ENCODE data around the gene ATP2C2. TPM values are rescaled to one million over a fixed set of nuclear protein-coding genes. Genes with fewer than 3 reads are reported as not detected.

Gene ATP2C2
- total and polyA plus RNA-seq, 2 donors (not counting 1 experiment from before 2014, with no cell fraction given) = not detected

DNA sequence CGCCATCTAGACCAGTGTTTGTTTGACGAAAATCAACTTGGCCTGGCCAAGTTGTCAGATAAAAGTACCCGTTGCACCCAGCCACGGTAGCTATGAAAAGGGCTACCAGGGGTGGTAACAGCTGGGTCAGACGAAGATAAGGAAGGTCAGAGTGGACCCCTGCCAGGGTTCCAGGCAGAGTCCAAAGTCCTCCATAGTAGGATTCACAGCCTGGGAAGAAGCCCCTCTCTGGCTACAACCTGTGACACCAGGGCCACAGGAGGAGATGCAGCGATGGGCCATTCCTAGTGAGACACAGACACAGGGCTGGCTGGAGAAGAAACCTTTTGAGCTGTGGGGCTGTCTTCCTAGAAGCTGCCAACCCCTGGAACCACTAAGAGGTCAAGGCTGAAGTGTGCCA lies 96.8 kb downstream of the ATP2C2 start:
- Histone ChIP-seq H3K27me3 (ENCODE audit: control insufficient read depth, insufficient read depth, low read length) (no peaks in the 10 kb centered on the region), H3K79me2 (ENCODE audit: control insufficient read depth, insufficient read depth, low read length) (no peaks in the 10 kb centered on the region), H3K4me2 (ENCODE audit: extremely low read depth, insufficient read depth, low read length) (no peak overlapping the region), H3K36me3 (ENCODE audit: control insufficient read depth, insufficient read depth, low read length) (peaks cover 19% of the 10 kb centered on the region), H3K27ac (ENCODE audit: insufficient read depth, low read length) (no peak overlapping the region), H3K4me3 (replicated peaks in 1 of 4; ENCODE audit: control extremely low read depth in 1 of 4, insufficient read depth in 1 of 4, low read depth in 3 of 4, low read length in 4 of 4) (no peak overlapping the region), H3K4me1 (ENCODE audit: control insufficient read depth, extremely low read depth, insufficient read depth, low read length) (no peaks in the 10 kb centered on the region), H2AFZ (ENCODE audit: low read length) (no peak overlapping the region), H4K20me1 (ENCODE audit: control insufficient read depth, extremely low read depth, insufficient read depth, low read length) (no peaks in the 10 kb centered on the region), H3K9ac (ENCODE audit: insufficient read depth, low read length) (no peak overlapping the region), H3K9me3 (ENCODE audit: control insufficient read depth, insufficient read depth, low read depth, low read length) (no peaks in the 10 kb centered on the region)
- TF ChIP-seq EZH2 (IDR thresholded peaks at IDR 0.05; ENCODE audit: low read length, missing control alignments) (no peak), CTCF (conservative IDR thresholded peaks at IDR 0.05 in 1 of 2, IDR thresholded peaks at IDR 0.05 in 1 of 2; ENCODE audit: low read depth in 1 of 2, low read length in 2 of 2) (no peak)
- no peak for DNase-seq (ENCODE audit: low read depth in 2 of 2)

DNA sequence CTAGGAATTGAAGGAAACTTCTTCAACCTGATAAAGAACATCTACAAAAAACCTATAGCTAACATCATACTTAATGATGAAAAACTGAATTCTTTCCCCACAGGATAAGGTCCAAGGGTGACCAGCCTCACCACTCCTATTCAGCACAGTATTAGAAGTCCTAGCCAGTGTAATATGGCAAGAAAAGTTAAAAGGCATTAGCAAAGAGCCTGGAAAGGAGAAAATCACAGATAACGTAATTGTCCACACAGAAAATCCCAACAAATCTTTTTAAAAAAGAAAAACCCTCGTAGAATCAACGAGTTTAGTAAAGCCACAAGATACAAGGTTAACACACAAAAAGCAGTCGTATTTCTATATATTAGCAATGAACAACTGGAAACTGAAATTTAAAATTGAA lies 98.4 kb downstream of the ATP2C2 start:
- no peaks in the 10 kb centered on the region for H3K79me2 ChIP-seq (ENCODE audit: control insufficient read depth, insufficient read depth, low read length)
- peaks cover 12% of the 10 kb centered on the region for H3K36me3 ChIP-seq (ENCODE audit: control insufficient read depth, insufficient read depth, low read length)
- no peak overlapping the region for H3K27ac ChIP-seq (ENCODE audit: insufficient read depth, low read length)
- TF ChIP-seq CTCF (conservative IDR thresholded peaks at IDR 0.05 in 1 of 2, IDR thresholded peaks at IDR 0.05 in 1 of 2; ENCODE audit: low read depth in 1 of 2, low read length in 2 of 2) (no peak), EZH2 (IDR thresholded peaks at IDR 0.05; ENCODE audit: low read length, missing control alignments) (no peak)
- no peaks in the 10 kb centered on the region for H3K9me3 ChIP-seq (ENCODE audit: control insufficient read depth, insufficient read depth, low read depth, low read length)
- no peak overlapping the region for H3K4me2 ChIP-seq (ENCODE audit: extremely low read depth, insufficient read depth, low read length)
- H4K20me1 ChIP-seq (ENCODE audit: control insufficient read depth, extremely low read depth, insufficient read depth, low read length) = no peaks in the 10 kb centered on the region
- H3K4me1 ChIP-seq (ENCODE audit: control insufficient read depth, extremely low read depth, insufficient read depth, low read length) = no peaks in the 10 kb centered on the region
- no peaks in the 10 kb centered on the region for H3K27me3 ChIP-seq (ENCODE audit: control insufficient read depth, insufficient read depth, low read length)
- H3K9ac ChIP-seq (ENCODE audit: insufficient read depth, low read length) = no peak overlapping the region
- no peak overlapping the region for H3K4me3 ChIP-seq (replicated peaks in 1 of 4; ENCODE audit: control extremely low read depth in 1 of 4, insufficient read depth in 1 of 4, low read depth in 3 of 4, low read length in 4 of 4)
- DNase-seq (ENCODE audit: low read depth in 2 of 2) = no peak
- no peak overlapping the region for H2AFZ ChIP-seq (ENCODE audit: low read length)

DNA sequence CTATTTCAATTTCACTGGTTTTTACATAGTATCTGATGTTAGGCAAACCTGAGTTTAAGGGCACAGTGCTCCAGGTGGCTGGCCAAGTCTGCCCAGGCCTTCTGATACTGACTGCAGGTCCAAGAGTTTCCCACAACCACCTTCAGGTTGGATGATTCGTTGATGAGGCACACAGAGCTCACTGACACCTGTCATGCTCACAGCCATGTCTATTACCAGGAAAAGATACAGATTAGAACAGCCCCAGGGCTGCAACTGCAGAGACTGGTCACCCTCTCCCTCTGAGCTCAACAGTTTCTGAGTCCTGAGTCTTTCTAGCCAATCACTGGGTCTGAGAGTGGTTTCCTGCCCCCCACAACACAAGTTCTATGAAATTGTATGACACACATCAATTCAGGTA lies 98.9 kb downstream of the ATP2C2 start:
- Histone ChIP-seq H3K36me3 (ENCODE audit: control insufficient read depth, insufficient read depth, low read length) (peaks cover 9% of the 10 kb centered on the region), H4K20me1 (ENCODE audit: control insufficient read depth, extremely low read depth, insufficient read depth, low read length) (no peaks in the 10 kb centered on the region), H3K27ac (ENCODE audit: insufficient read depth, low read length) (no peak overlapping the region), H3K27me3 (ENCODE audit: control insufficient read depth, insufficient read depth, low read length) (no peaks in the 10 kb centered on the region), H2AFZ (ENCODE audit: low read length) (no peak overlapping the region), H3K79me2 (ENCODE audit: control insufficient read depth, insufficient read depth, low read length) (no peaks in the 10 kb centered on the region), H3K4me1 (ENCODE audit: control insufficient read depth, extremely low read depth, insufficient read depth, low read length) (no peaks in the 10 kb centered on the region), H3K9me3 (ENCODE audit: control insufficient read depth, insufficient read depth, low read depth, low read length) (no peaks in the 10 kb centered on the region), H3K4me3 (replicated peaks in 1 of 4; ENCODE audit: control extremely low read depth in 1 of 4, insufficient read depth in 1 of 4, low read depth in 3 of 4, low read length in 4 of 4) (no peak overlapping the region), H3K9ac (ENCODE audit: insufficient read depth, low read length) (no peak overlapping the region), H3K4me2 (ENCODE audit: extremely low read depth, insufficient read depth, low read length) (no peak overlapping the region)
- no peak for DNase-seq (ENCODE audit: low read depth in 2 of 2)
- no peak for TF ChIP-seq CTCF (conservative IDR thresholded peaks at IDR 0.05 in 1 of 2, IDR thresholded peaks at IDR 0.05 in 1 of 2; ENCODE audit: low read depth in 1 of 2, low read length in 2 of 2)
- no peak for TF ChIP-seq EZH2 (IDR thresholded peaks at IDR 0.05; ENCODE audit: low read length, missing control alignments)

All from fibroblast of lung (primary cell).